Neural cell (in vitro differentiated cells): ENCODE measurements around the gene WDR83. TPM values are rescaled to one million over a fixed set of nuclear protein-coding genes. Genes with fewer than 3 reads are reported as not detected.

Experiments used
- H2AFZ ChIP-seq: fragments of 200-600, 300-800 bp; sonication (generic), shearing (Covaris generic); 2 replicates; pipeline ENCODE4 v1.6.0; 2014; ENCODE audit warnings: low read depth, mild to moderate bottlenecking, antibody characterized with exemption, low read length, moderate library complexity
- H3F3A ChIP-seq: fragments of 200-600 bp; shearing (Covaris generic); 2 replicates; pipeline ENCODE4 v1.6.1; 2016; ENCODE audit warnings: mild to moderate bottlenecking, moderate library complexity, mixed read lengths, antibody characterized with exemption, low read length; ENCODE audit not compliant: insufficient read depth, poor library complexity, severe bottlenecking
- H3K27ac ChIP-seq: fragments of 200-600, 300-800 bp; sonication (generic), shearing (Covaris generic); 2 replicates; pipeline ENCODE4 v1.5.1; 2014; ENCODE audit warnings: mild to moderate bottlenecking, low read length, moderate library complexity
- H3K27me3 ChIP-seq: fragments of 300-800, 200-600 bp; sonication (generic), shearing (Covaris generic); 2 replicates; pipeline ENCODE4 v1.6.0; 2014; ENCODE audit warnings: mild to moderate bottlenecking, low read depth, low read length, moderate library complexity; ENCODE audit not compliant: insufficient read depth
- H3K36me3 ChIP-seq: fragments of 300-800, 200-600 bp; sonication (generic), shearing (Covaris generic); 2 replicates; pipeline ENCODE4 v1.5.1; 2014; ENCODE audit warnings: mild to moderate bottlenecking, antibody characterized with exemption, low read length, moderate library complexity; ENCODE audit not compliant: insufficient read depth
- H3K4me2 ChIP-seq: fragments of 300-800, 200-600 bp; sonication (generic), shearing (Covaris generic); 2 replicates; pipeline ENCODE4 v1.6.0; 2014; ENCODE audit warnings: mild to moderate bottlenecking, low read length
- H3K4me3 ChIP-seq: fragments of 300-800, 200-600 bp; sonication (generic), shearing (Covaris generic); 2 replicates; pipeline ENCODE4 v1.5.1; 2014; ENCODE audit warnings: mild to moderate bottlenecking, low read length, moderate library complexity
- H3K79me2 ChIP-seq: fragments of 200-600 bp; shearing (Covaris generic); replicated peaks from 2 replicates; pipeline ENCODE4 v1.6.0; 2014; ENCODE audit warnings: mild to moderate bottlenecking, low read length, moderate library complexity; ENCODE audit not compliant: insufficient read depth
- H3K9ac ChIP-seq: fragments of 300-800, 200-600 bp; sonication (generic), shearing (Covaris generic); 2 replicates; pipeline ENCODE4 v1.6.1; 2016; ENCODE audit warnings: mild to moderate bottlenecking, low read length, mixed read lengths
- H3K9me2 ChIP-seq: fragments of 200-600 bp; shearing (Covaris generic); 2 replicates; pipeline ENCODE4 v1.6.1; 2016; ENCODE audit warnings: mild to moderate bottlenecking, low read length, mixed read lengths; ENCODE audit not compliant: insufficient read depth
- H3K9me3 ChIP-seq: fragments of 200-600, 300-800 bp; sonication (generic), shearing (Covaris generic); 2 replicates; pipeline ENCODE4 v1.6.1; 2016; ENCODE audit warnings: mild to moderate bottlenecking, mixed run types, low read length, moderate library complexity, mixed read lengths
- H4K20me1 ChIP-seq: fragments of 200-600 bp; shearing (Covaris generic); 2 replicates; pipeline ENCODE4 v1.6.1; 2016; ENCODE audit warnings: mild to moderate bottlenecking, mixed run types; ENCODE audit not compliant: insufficient read depth
- CTCF ChIP-seq: fragments of 450-650 bp; IDR thresholded peaks from 2 replicates; pipeline ENCODE4 v1.5.1; 2014; ENCODE audit warnings: antibody characterized with exemption, mild to moderate bottlenecking, moderate library complexity; ENCODE audit not compliant: poor library complexity, severe bottlenecking
- EP300 ChIP-seq: fragments of 450-650 bp; conservative IDR thresholded peaks from 2 replicates; pipeline ENCODE4 v1.6.1; 2014; ENCODE audit warnings: antibody characterized with exemption, mild to moderate bottlenecking, moderate library complexity; ENCODE audit not compliant: poor library complexity, severe bottlenecking
- EZH2 ChIP-seq: fragments of 200-600, 300-800 bp; shearing (Covaris generic), sonication (generic); IDR thresholded peaks from 2 replicates; pipeline ENCODE4 v1.6.1; 2014; ENCODE audit warnings: antibody characterized with exemption, low read length, borderline replicate concordance, mild to moderate bottlenecking; ENCODE audit not compliant: insufficient read depth, poor library complexity, severe bottlenecking
- MXI1 ChIP-seq: fragments of 450-650 bp; conservative IDR thresholded peaks from 2 replicates; pipeline ENCODE4 v1.6.1; 2014; ENCODE audit warnings: antibody characterized with exemption, mild to moderate bottlenecking; ENCODE audit not compliant: poor library complexity, severe bottlenecking
- POLR2AphosphoS5 ChIP-seq: IDR thresholded peaks from 2 replicates; pipeline ENCODE4 v1.6.1; 2012
- RAD21 ChIP-seq: fragments of 450-650 bp; conservative IDR thresholded peaks from 2 replicates; pipeline ENCODE4 v1.6.1; 2014; ENCODE audit warnings: antibody characterized with exemption, mild to moderate bottlenecking, moderate library complexity
- SMC3 ChIP-seq: fragments of 450-650 bp; conservative IDR thresholded peaks from 2 replicates; pipeline ENCODE4 v1.6.1; 2014; ENCODE audit warnings: antibody characterized with exemption, mild to moderate bottlenecking, moderate library complexity; ENCODE audit not compliant: poor library complexity
- TAF1 ChIP-seq: IDR thresholded peaks from 2 replicates; pipeline ENCODE4 v1.6.1; 2012; ENCODE audit warnings: low read depth
- polyA plus RNA-seq: library from polyadenylated mRNA; depleted of rRNA; stranded (reverse); fragments of >200 nt; gene quantifications from 2 replicates; pipeline ENCODE4 v1.2.3, GENCODE V29; 2014
- TF ChIP-seq, protein P1 (sequence below): IDR thresholded peaks from 2 replicates; pipeline ENCODE4 v1.6.1; 2012; ENCODE audit warnings: borderline replicate concordance

The WDR83 gene
- polyA plus RNA-seq, 1 donor from 2014 or later = 45.3 TPM

- H3K9me3 ChIP-seq = no peaks in the 10 kb centered on the region
- H3K27me3 ChIP-seq = no peaks in the 10 kb centered on the region
- no peaks in the 10 kb centered on the region for H3K36me3 ChIP-seq
- H3F3A ChIP-seq = no peaks in the 10 kb centered on the region
- no peaks in the 10 kb centered on the region for H4K20me1 ChIP-seq
- no peaks in the 10 kb centered on the region for H3K79me2 ChIP-seq
- no peak overlapping the region for H3K9ac ChIP-seq
- TF ChIP-seq CTCF = no peak
- no peak for TF ChIP-seq MXI1
- TF ChIP-seq POLR2AphosphoS5 = no peak
- no peak for TF ChIP-seq EP300
- TF ChIP-seq EZH2 = no peak
- no peak for TF ChIP-seq SMC3
- H3K27ac ChIP-seq = no peak overlapping the region
- H2AFZ ChIP-seq = no peak overlapping the region
- H3K4me3 ChIP-seq = no peak overlapping the region
- H3K9me2 ChIP-seq = no peaks in the 10 kb centered on the region
- H3K4me2 ChIP-seq = no peak overlapping the region
Measured at GRCh38 chr19:12689581-12690216, 23.1 kb downstream of the WDR83 start.

- no peaks in the 10 kb centered on the region for H3K79me2 ChIP-seq
- no peak overlapping the region for H2AFZ ChIP-seq
- no peaks in the 10 kb centered on the region for H3K9me3 ChIP-seq
- H3K27ac ChIP-seq = no peak overlapping the region
- TF ChIP-seq CTCF (no peak), POLR2AphosphoS5 (no peak), EZH2 (no peak), TAF1 (no peak), MXI1 (no peak), SMC3 (no peak), RAD21 (no peak), EP300 (no peak)
- TF ChIP-seq, protein P1, sequence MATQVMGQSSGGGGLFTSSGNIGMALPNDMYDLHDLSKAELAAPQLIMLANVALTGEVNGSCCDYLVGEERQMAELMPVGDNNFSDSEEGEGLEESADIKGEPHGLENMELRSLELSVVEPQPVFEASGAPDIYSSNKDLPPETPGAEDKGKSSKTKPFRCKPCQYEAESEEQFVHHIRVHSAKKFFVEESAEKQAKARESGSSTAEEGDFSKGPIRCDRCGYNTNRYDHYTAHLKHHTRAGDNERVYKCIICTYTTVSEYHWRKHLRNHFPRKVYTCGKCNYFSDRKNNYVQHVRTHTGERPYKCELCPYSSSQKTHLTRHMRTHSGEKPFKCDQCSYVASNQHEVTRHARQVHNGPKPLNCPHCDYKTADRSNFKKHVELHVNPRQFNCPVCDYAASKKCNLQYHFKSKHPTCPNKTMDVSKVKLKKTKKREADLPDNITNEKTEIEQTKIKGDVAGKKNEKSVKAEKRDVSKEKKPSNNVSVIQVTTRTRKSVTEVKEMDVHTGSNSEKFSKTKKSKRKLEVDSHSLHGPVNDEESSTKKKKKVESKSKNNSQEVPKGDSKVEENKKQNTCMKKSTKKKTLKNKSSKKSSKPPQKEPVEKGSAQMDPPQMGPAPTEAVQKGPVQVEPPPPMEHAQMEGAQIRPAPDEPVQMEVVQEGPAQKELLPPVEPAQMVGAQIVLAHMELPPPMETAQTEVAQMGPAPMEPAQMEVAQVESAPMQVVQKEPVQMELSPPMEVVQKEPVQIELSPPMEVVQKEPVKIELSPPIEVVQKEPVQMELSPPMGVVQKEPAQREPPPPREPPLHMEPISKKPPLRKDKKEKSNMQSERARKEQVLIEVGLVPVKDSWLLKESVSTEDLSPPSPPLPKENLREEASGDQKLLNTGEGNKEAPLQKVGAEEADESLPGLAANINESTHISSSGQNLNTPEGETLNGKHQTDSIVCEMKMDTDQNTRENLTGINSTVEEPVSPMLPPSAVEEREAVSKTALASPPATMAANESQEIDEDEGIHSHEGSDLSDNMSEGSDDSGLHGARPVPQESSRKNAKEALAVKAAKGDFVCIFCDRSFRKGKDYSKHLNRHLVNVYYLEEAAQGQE = no peak
- H3K36me3 ChIP-seq = no peaks in the 10 kb centered on the region
- no peaks in the 10 kb centered on the region for H3K27me3 ChIP-seq
- H4K20me1 ChIP-seq = no peaks in the 10 kb centered on the region
- H3F3A ChIP-seq = peaks cover 5% of the 10 kb centered on the region
- no peaks in the 10 kb centered on the region for H3K9me2 ChIP-seq
- no peak overlapping the region for H3K4me3 ChIP-seq
- H3K4me2 ChIP-seq = no peak overlapping the region
- H3K9ac ChIP-seq = no peak overlapping the region
Measured at GRCh38 chr19:12692960-12693359, 26.4 kb downstream of the WDR83 start.
